ENCODE measurements around the gene AQP10. TPM values are rescaled to one million over a fixed set of nuclear protein-coding genes. Genes with fewer than 3 reads are reported as not detected.

The AQP10 gene
- total RNA-seq, 1 donor from 2014 or later: not detected

DNA sequence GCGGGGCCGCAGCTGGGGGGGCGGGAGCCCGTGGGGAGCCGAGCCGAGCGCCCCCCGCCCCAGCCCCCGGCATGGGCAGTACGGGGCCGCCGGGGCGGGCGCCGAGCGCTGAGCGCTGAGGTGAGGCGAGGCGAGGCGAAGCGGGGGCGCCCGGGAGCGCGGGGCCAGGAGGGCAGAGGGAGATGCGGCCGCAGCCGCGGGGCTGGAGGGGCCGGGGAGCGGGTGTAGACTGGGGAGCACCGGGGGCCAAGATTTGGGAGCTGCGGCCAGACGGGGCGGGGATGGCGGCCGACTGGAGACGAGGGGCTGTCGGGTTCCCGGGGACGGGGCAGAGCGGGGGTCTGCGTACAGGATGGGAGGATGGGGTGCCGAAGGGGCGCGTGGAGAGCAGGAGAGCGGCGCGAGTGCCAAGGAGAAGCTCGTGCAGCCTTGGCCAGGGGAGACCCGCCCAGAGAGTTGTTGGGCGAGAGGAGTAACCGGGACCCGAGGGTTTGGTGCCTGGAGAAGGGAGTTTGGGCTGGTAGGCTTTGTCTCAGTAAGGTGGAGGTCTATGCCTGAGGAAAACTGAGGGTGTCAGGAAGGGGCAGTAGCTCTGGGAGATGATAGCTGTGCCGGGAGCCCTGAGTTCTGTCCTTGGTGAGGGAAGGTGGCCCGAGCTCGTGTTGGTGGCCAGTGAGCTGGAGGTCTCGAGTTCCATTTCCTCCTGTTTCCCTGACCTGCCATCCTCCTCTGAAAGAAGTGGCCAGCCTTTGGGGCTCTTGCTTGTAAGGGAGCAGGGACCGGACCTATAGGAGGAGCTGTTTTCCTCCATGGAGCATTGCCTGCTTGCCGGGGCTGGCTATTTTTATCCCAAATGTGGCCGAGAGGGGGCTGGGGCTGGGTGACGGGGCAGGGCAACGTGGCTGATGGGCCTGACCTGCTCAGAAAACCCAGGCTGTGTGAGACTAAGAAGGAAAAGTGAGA, 5.0 kb downstream of the AQP10 start:
- Mint-ChIP-seq H3K27ac (peak overlapping the region; percentile 83), H3K27me3 (ENCODE audit: low read depth) (peaks cover 18% of the 10 kb centered on the region), H3K36me3 (ENCODE audit: low read depth) (peaks cover 9% of the 10 kb centered on the region), H3K4me3 (ENCODE audit: low read depth) (peak overlapping the region; percentile 93), H3K9me3 (no peaks in the 10 kb centered on the region), H3K4me1 (ENCODE audit: low read depth) (peaks cover 40% of the 10 kb centered on the region)
- intact Hi-C loops (cut with micrococcal nuclease): loop anchor here (2.0 to 10.0 kb wide), 4 partner anchors 53 to 629 kb away; partner anchors contain the start of genes HAX1, PBXIP1 and UBE2Q1
- no peak for DNase-seq (ENCODE audit: low spot score)

GRCh38 chr1:154326546-154327465, 5.9 kb downstream of the AQP10 start:
- Mint-ChIP-seq H3K27me3 (ENCODE audit: low read depth) (peaks cover 12% of the 10 kb centered on the region), H3K27ac (peak overlapping the region; percentile 83), H3K36me3 (ENCODE audit: low read depth) (peaks cover 19% of the 10 kb centered on the region), H3K4me3 (ENCODE audit: low read depth) (peak overlapping the region; percentile 93), H3K4me1 (ENCODE audit: low read depth) (peaks cover 46% of the 10 kb centered on the region), H3K9me3 (no peaks in the 10 kb centered on the region)
- intact Hi-C loops (cut with micrococcal nuclease): loop anchor here (5.0 to 10.0 kb wide), 3 partner anchors 145 to 628 kb away; partner anchors contain the start of genes PBXIP1 and UBE2Q1
- no peak for DNase-seq (ENCODE audit: low spot score)

DNA sequence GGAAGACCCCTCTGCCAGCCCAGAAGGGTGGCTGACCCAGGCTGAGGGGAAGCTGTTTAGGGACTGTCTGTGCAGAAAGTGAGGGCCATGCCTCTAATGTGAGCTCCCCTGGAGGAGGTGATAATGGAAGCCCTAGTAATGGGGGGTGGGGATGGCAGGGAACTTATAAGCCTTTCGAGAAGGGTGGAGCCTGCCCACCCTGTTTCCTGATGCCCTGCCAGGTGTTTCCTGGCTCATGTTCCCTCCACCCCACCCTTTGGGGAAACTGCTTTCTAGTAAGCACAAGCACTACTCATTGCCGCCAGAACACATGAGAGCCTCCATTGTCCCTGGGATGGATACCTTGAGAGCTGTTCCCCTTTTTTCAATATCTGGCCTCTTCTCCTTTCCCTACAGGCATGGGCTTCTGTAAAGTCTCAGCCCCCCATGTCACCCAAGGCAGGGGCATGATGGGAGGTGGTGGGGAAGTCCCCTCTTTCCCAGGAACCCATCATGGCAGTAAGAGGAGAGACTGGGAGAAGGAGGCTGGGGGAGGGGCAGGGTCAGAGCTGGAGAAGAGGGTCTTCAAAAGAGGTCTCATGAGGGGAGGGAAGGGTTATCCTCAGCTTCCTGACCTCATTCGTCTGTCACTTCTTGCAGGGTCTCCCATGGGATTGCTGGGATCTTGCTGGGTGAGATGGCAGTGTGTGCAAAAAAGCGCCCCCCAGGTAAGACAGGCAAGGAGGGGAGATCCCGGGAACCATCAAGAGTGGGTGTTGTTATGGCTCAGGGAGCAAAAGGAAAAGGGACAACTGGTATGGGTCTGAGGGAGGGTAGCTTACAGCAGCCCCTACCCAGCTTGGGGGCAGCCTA, 6.8 kb downstream of the AQP10 start:
- no peaks in the 10 kb centered on the region for H3K9me3 Mint-ChIP-seq
- intact Hi-C loops (cut with micrococcal nuclease): loop anchor here (5.0 to 10.0 kb wide), 3 partner anchors 145 to 627 kb away; partner anchors contain the start of genes PBXIP1 and UBE2Q1
- peak overlapping the region; percentile 48 for H3K27ac Mint-ChIP-seq
- H3K36me3 Mint-ChIP-seq (ENCODE audit: low read depth): peaks cover 28% of the 10 kb centered on the region
- peak overlapping the region; percentile 75 for H3K4me3 Mint-ChIP-seq (ENCODE audit: low read depth)
- DNase-seq (ENCODE audit: low spot score): no peak
- H3K4me1 Mint-ChIP-seq (ENCODE audit: low read depth): peaks cover 52% of the 10 kb centered on the region
- peaks cover 8% of the 10 kb centered on the region for H3K27me3 Mint-ChIP-seq (ENCODE audit: low read depth)

- intact Hi-C loops (cut with micrococcal nuclease): loop anchor here (5.0 to 10.0 kb wide), 3 partner anchors 146 to 626 kb away; partner anchors contain the start of genes PBXIP1 and UBE2Q1
- peaks cover 4% of the 10 kb centered on the region for H3K27me3 Mint-ChIP-seq (ENCODE audit: low read depth)
- H3K4me1 Mint-ChIP-seq (ENCODE audit: low read depth): peaks cover 52% of the 10 kb centered on the region
- no peaks in the 10 kb centered on the region for H3K9me3 Mint-ChIP-seq
- DNase-seq (ENCODE audit: low spot score): peak; percentile 83
- H3K4me3 Mint-ChIP-seq (ENCODE audit: low read depth): peak overlapping the region; percentile 75
- H3K36me3 Mint-ChIP-seq (ENCODE audit: low read depth): peaks cover 31% of the 10 kb centered on the region
- no peak overlapping the region for H3K27ac Mint-ChIP-seq
These were observed 7.6 kb downstream of the AQP10 start for GRCh38 chr1:154328318-154329151.

DNA sequence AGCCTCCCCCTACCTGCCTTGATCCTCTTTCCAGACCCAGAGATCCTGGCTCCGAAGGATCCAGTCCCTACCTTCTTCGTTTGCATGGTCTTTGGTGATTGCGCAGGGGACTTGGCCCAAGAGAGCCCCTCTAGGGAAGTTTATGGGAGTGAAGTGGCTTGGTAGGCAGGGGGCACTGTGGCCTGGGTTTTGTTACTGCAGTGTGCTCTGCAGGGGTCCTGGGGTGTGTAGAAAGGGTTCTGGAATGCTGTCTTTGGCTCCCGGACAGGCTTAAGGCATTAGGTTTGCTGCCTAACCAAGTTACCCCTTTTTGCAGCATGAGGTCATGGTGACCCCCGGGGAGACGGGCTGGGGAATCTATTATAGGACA, 8.2 kb downstream of the AQP10 start:
- intact Hi-C loops (cut with micrococcal nuclease): loop anchor here (5.0 to 10.0 kb wide), 3 partner anchors 147 to 626 kb away; partner anchors contain the start of genes PBXIP1 and UBE2Q1
- Mint-ChIP-seq H3K27me3 (ENCODE audit: low read depth) (peaks cover 1% of the 10 kb centered on the region), H3K4me3 (ENCODE audit: low read depth) (peak overlapping the region; percentile 56), H3K27ac (no peak overlapping the region), H3K4me1 (ENCODE audit: low read depth) (peaks cover 52% of the 10 kb centered on the region), H3K36me3 (ENCODE audit: low read depth) (peaks cover 36% of the 10 kb centered on the region), H3K9me3 (no peaks in the 10 kb centered on the region)
- DNase-seq (ENCODE audit: low spot score): no peak

- Mint-ChIP-seq H3K36me3 (ENCODE audit: low read depth) (peaks cover 40% of the 10 kb centered on the region), H3K4me3 (ENCODE audit: low read depth) (peak overlapping the region; percentile 56), H3K27me3 (ENCODE audit: low read depth) (no peaks in the 10 kb centered on the region), H3K9me3 (no peaks in the 10 kb centered on the region), H3K4me1 (ENCODE audit: low read depth) (peaks cover 51% of the 10 kb centered on the region), H3K27ac (peak overlapping the region; percentile 31)
- no peak for DNase-seq (ENCODE audit: low spot score)
- intact Hi-C loops (cut with micrococcal nuclease): loop anchor here (5.0 to 10.0 kb wide), 3 partner anchors 147 to 625 kb away; partner anchors contain the start of genes PBXIP1 and UBE2Q1
These were observed 8.7 kb downstream of the AQP10 start for GRCh38 chr1:154329551-154330131.

DNA sequence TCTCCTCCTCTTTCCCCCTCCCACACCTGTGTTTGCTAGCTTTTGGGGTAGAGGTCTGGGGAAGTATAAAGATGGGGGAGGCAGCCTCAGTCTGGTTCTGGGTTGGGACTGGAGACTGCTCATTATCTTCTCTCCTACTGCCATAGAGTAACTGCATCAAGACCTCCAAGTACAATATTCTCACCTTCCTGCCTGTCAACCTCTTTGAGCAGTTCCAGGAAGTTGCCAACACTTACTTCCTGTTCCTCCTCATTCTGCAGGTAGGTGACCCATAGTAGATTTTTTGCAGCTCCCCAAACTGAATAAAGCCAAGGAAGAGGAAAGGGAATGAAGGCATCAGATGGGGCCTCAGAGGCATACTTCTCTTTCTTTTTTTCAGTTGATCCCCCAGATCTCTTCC, 9.8 kb downstream of the AQP10 start:
- Mint-ChIP-seq H3K4me3 (ENCODE audit: low read depth) (peak overlapping the region; percentile 34), H3K9me3 (no peaks in the 10 kb centered on the region), H3K27ac (no peak overlapping the region), H3K36me3 (ENCODE audit: low read depth) (peaks cover 47% of the 10 kb centered on the region), H3K4me1 (ENCODE audit: low read depth) (peaks cover 56% of the 10 kb centered on the region), H3K27me3 (ENCODE audit: low read depth) (no peaks in the 10 kb centered on the region)
- no peak for DNase-seq (ENCODE audit: low spot score)
- intact Hi-C loops (cut with micrococcal nuclease): no loop called here

GRCh38 chr1:154334079-154335024, 13.5 kb downstream of the AQP10 start:
- H3K27me3 Mint-ChIP-seq (ENCODE audit: low read depth): no peaks in the 10 kb centered on the region
- H3K4me1 Mint-ChIP-seq (ENCODE audit: low read depth): peaks cover 53% of the 10 kb centered on the region
- H3K36me3 Mint-ChIP-seq (ENCODE audit: low read depth): peaks cover 72% of the 10 kb centered on the region
- H3K9me3 Mint-ChIP-seq: no peaks in the 10 kb centered on the region
- H3K27ac Mint-ChIP-seq: peak overlapping the region; percentile 53
- no peak for DNase-seq (ENCODE audit: low spot score)
- no peak overlapping the region for H3K4me3 Mint-ChIP-seq (ENCODE audit: low read depth)
- intact Hi-C loops (cut with micrococcal nuclease): loop anchor here (2.0 to 5.0 kb wide), 3 partner anchors 58 to 137 kb away; no protein-coding TSS in a partner anchor

DNA sequence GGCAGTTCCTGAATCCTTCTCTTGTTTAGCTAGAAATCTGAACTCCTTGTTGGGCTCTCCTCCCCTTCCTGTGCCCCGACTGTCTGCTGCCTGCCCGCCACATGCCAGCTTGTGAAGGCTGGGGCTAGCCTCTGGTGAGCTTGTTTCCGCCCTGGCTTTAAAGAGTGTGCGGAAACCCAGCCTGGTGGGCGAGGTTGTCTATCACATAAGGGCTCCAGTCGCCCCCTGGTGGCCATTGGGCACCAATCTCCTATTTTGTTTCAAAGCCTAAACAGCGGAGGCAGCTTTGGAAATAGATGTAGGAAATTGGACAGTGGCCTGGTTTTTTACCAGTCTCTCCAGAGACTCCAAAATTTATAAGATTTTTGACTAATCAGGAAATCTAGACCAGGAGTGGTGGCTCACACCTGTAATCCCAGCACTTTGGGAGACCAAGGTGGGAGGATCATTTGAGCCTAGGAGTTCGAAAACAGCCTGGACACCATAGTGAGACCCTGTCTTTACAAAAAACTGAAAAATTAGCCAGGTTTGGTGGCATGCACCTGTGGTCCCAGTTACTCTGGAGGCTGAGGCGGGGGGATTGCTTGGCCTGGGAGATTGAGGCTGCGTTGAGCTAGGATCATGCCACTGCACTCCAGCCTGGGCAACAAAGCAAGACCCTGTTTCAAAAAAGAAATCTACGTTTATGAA, 14.3 kb downstream of the AQP10 start:
- intact Hi-C loops (cut with micrococcal nuclease): loop anchor here (2.0 to 5.0 kb wide), 3 partner anchors 58 to 138 kb away; no protein-coding TSS in a partner anchor
- peak; percentile 79 for DNase-seq (ENCODE audit: low spot score)
- H3K36me3 Mint-ChIP-seq (ENCODE audit: low read depth): peaks cover 75% of the 10 kb centered on the region
- peak overlapping the region; percentile 76 for H3K27ac Mint-ChIP-seq
- H3K27me3 Mint-ChIP-seq (ENCODE audit: low read depth): no peaks in the 10 kb centered on the region
- H3K4me3 Mint-ChIP-seq (ENCODE audit: low read depth): no peak overlapping the region
- no peaks in the 10 kb centered on the region for H3K9me3 Mint-ChIP-seq
- H3K4me1 Mint-ChIP-seq (ENCODE audit: low read depth): peaks cover 49% of the 10 kb centered on the region
